Fibroblast of the aortic adventitia (primary cell): ENCODE measurements around the gene SOHLH1. TPM values are rescaled to one million over a fixed set of nuclear protein-coding genes. Genes with fewer than 3 reads are reported as not detected.

Experiments used
- DNase-seq: peaks from one replicate; pipeline ENCODE4 v3.0.0-alpha.2; 2010; ENCODE audit warnings: low read depth
- H3K4me3 ChIP-seq: 2 replicates; pipeline ENCODE4 v1.5.1; 2011; ENCODE audit warnings: low read depth, mild to moderate bottlenecking, control low read depth, low read length, moderate library complexity
- total RNA-seq: library from RNA; depleted of rRNA; stranded (reverse); fragments of >200 nt; gene quantifications from 2 replicates; pipeline ENCODE4 v1.2.3, GENCODE V29; 2012; ENCODE audit warnings: low replicate concordance
- TF ChIP-seq, protein P1 (sequence below): IDR thresholded peaks from 2 replicates; pipeline ENCODE4 v1.5.1; 2011; ENCODE audit warnings: mild to moderate bottlenecking, low read length, control low read depth, inconsistent platforms; ENCODE audit not compliant: insufficient read depth

SOHLH1 gene
- total RNA-seq = not detected in 2 replicates

DNA sequence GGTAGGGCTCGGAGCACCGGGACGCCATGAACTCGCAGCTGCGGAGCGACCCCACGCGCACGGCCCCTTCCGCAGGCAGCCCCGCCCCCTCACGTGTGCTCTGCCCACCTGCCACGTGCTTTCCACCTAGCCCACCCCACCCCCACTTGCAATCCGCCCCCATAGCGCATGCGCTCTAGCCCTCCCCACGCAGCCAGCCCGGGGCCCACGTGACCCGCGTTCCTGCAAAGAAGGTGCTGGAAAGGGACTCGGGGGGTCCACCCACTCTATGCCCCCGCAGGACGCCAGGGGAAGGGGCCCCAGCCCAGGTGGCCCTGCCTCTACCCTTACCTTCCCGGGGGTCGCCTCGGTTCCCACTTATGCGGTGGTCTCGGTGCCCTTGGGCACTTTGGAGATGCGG is at the start of gene SOHLH1:
SOHLH1 (minus strand) TSS at position 42 of the 400 bp plus-strand sequence; CDS start at position 28, 14 bp downstream.
- no peak for DNase-seq
- TF ChIP-seq, protein P1, sequence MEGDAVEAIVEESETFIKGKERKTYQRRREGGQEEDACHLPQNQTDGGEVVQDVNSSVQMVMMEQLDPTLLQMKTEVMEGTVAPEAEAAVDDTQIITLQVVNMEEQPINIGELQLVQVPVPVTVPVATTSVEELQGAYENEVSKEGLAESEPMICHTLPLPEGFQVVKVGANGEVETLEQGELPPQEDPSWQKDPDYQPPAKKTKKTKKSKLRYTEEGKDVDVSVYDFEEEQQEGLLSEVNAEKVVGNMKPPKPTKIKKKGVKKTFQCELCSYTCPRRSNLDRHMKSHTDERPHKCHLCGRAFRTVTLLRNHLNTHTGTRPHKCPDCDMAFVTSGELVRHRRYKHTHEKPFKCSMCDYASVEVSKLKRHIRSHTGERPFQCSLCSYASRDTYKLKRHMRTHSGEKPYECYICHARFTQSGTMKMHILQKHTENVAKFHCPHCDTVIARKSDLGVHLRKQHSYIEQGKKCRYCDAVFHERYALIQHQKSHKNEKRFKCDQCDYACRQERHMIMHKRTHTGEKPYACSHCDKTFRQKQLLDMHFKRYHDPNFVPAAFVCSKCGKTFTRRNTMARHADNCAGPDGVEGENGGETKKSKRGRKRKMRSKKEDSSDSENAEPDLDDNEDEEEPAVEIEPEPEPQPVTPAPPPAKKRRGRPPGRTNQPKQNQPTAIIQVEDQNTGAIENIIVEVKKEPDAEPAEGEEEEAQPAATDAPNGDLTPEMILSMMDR = no peak
- no peak within 1 kb of the TSS for H3K4me3 ChIP-seq

- H3K4me3 ChIP-seq = no peak overlapping the region
- DNase-seq = no peak
- TF ChIP-seq, protein P1 = no peak
Observed at GRCh38 chr9:135748676-135749075, 49.4 kb upstream of the SOHLH1 start.

GRCh38 chr9:135747311-135747710 is 48.0 kb upstream of the SOHLH1 start:
- TF ChIP-seq, protein P1 = no peak
- no peak overlapping the region for H3K4me3 ChIP-seq
- DNase-seq = no peak

DNA sequence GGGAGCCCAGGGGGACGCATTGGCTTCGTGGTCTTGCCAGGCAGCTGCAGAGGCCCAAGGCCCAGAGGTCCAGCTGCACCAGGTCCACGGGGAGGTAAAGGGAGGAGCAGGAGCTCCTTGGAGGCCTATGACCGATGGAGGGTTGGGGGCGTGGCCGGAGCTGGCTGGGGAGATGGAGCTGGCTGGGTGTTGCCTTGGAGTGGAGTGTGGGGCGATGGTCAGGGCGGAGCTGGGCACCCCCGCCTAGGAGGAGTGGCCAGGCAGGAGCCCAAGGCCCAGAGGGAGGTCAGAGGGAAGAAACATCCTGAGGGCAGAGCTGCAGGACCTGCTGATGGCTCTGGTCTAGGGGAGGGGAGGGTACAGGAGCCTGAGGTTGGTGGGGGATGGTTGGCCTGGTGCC is 47.3 kb upstream of the SOHLH1 start:
- TF ChIP-seq, protein P1 = no peak
- H3K4me3 ChIP-seq = no peak overlapping the region
- no peak for DNase-seq

GRCh38 chr9:135745686-135746324 is 46.5 kb upstream of the SOHLH1 start:
- TF ChIP-seq, protein P1 = no peak
- H3K4me3 ChIP-seq = no peak overlapping the region
- no peak for DNase-seq

DNA sequence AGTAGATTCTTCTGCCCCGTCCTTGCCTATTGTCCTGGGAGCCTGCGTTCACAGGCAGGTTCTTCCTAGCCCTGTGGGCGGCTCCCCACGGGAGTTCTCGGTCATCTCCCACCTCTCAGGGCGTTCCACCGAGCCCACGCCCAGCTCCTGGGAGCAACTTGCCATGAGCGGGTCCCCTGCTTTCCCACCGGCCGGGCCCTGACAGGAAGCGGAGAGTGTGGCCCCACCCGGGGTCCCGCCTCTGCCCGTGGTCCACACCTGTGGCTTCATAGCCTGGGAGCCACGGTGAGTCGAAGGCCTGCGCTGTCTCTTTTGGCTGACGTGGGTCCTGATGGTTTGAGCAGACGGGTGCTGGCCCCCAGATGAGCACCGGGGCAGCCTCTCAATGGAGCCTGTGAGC is 45.9 kb upstream of the SOHLH1 start:
- TF ChIP-seq, protein P1 = no peak
- DNase-seq = no peak
- no peak overlapping the region for H3K4me3 ChIP-seq
